ENCODE data around the gene CEP295NL. TPM values are rescaled to one million over a fixed set of nuclear protein-coding genes. Genes with fewer than 3 reads are reported as not detected.

Gene CEP295NL
- total RNA-seq, 1 donor from 2014 or later, result 1.6 TPM

GRCh38 chr17:78898947-78899346 lies 4.1 kb downstream of the CEP295NL start:
- Histone ChIP-seq H3K4me3 (ENCODE audit: low read length in 3 of 3) (no peak overlapping the region), H3K36me3 (ENCODE audit: control insufficient read depth in 3 of 3, insufficient read depth in 3 of 3, low read length in 3 of 3) (peaks cover 0 to 7% (median 0%) of the 10 kb centered on the region in 3 donors), H3K9me3 (ENCODE audit: control insufficient read depth in 3 of 3, low read length in 3 of 3) (no peaks in the 10 kb centered on the region), H3K27me3 (ENCODE audit: control insufficient read depth in 3 of 3, insufficient read depth in 3 of 3, low read length in 3 of 3) (no peaks in the 10 kb centered on the region), H3K9ac (ENCODE audit: low read depth in 1 of 3, low read length in 3 of 3) (no peak overlapping the region), H3K27ac (ENCODE audit: low read depth, low read length) (no peak overlapping the region), H3K4me1 (ENCODE audit: control insufficient read depth in 3 of 3, insufficient read depth in 3 of 3, low read length in 3 of 3) (peaks cover 43 to 50% (median 47%) of the 10 kb centered on the region in 3 donors)

GRCh38 chr17:78898075-78898836 lies 4.7 kb downstream of the CEP295NL start:
- peaks cover 47 to 54% (median 52%) of the 10 kb centered on the region in 3 donors for H3K4me1 ChIP-seq (ENCODE audit: control insufficient read depth in 3 of 3, insufficient read depth in 3 of 3, low read length in 3 of 3)
- no peaks in the 10 kb centered on the region for H3K27me3 ChIP-seq (ENCODE audit: control insufficient read depth in 3 of 3, insufficient read depth in 3 of 3, low read length in 3 of 3)
- H3K36me3 ChIP-seq (ENCODE audit: control insufficient read depth in 3 of 3, insufficient read depth in 3 of 3, low read length in 3 of 3), result peaks cover 0 to 4% (median 0%) of the 10 kb centered on the region in 3 donors
- H3K9ac ChIP-seq (ENCODE audit: low read depth in 1 of 3, low read length in 3 of 3), result peak overlapping the region in 2 of 3 donors; percentile 10 to 25
- H3K4me3 ChIP-seq (ENCODE audit: low read length in 3 of 3), result no peak overlapping the region
- no peaks in the 10 kb centered on the region for H3K9me3 ChIP-seq (ENCODE audit: control insufficient read depth in 3 of 3, low read length in 3 of 3)
- no peak overlapping the region for H3K27ac ChIP-seq (ENCODE audit: low read depth, low read length)

GRCh38 chr17:78897664-78898047 lies 5.3 kb downstream of the CEP295NL start:
- peaks cover 53 to 57% (median 56%) of the 10 kb centered on the region in 3 donors for H3K4me1 ChIP-seq (ENCODE audit: control insufficient read depth in 3 of 3, insufficient read depth in 3 of 3, low read length in 3 of 3)
- no peak overlapping the region for H3K27ac ChIP-seq (ENCODE audit: low read depth, low read length)
- peak overlapping the region in 2 of 3 donors; percentile 22 to 60 for H3K9ac ChIP-seq (ENCODE audit: low read depth in 1 of 3, low read length in 3 of 3)
- no peaks in the 10 kb centered on the region for H3K9me3 ChIP-seq (ENCODE audit: control insufficient read depth in 3 of 3, low read length in 3 of 3)
- H3K27me3 ChIP-seq (ENCODE audit: control insufficient read depth in 3 of 3, insufficient read depth in 3 of 3, low read length in 3 of 3), result no peaks in the 10 kb centered on the region
- H3K4me3 ChIP-seq (ENCODE audit: low read length in 3 of 3), result no peak overlapping the region
- H3K36me3 ChIP-seq (ENCODE audit: control insufficient read depth in 3 of 3, insufficient read depth in 3 of 3, low read length in 3 of 3), result peaks cover 0 to 3% (median 0%) of the 10 kb centered on the region in 3 donors

- peaks cover 0 to 3% (median 0%) of the 10 kb centered on the region in 3 donors for H3K36me3 ChIP-seq (ENCODE audit: control insufficient read depth in 3 of 3, insufficient read depth in 3 of 3, low read length in 3 of 3)
- no peaks in the 10 kb centered on the region for H3K27me3 ChIP-seq (ENCODE audit: control insufficient read depth in 3 of 3, insufficient read depth in 3 of 3, low read length in 3 of 3)
- H3K9ac ChIP-seq (ENCODE audit: low read depth in 1 of 3, low read length in 3 of 3), result peak overlapping the region in 2 of 3 donors; percentile 43 to 60
- peaks cover 59 to 63% (median 62%) of the 10 kb centered on the region in 3 donors for H3K4me1 ChIP-seq (ENCODE audit: control insufficient read depth in 3 of 3, insufficient read depth in 3 of 3, low read length in 3 of 3)
- H3K27ac ChIP-seq (ENCODE audit: low read depth, low read length), result no peak overlapping the region
- H3K4me3 ChIP-seq (ENCODE audit: low read length in 3 of 3), result no peak overlapping the region
- H3K9me3 ChIP-seq (ENCODE audit: control insufficient read depth in 3 of 3, low read length in 3 of 3), result no peaks in the 10 kb centered on the region
Observed at GRCh38 chr17:78896834-78897663, 6.0 kb downstream of the CEP295NL start.

GRCh38 chr17:78896091-78896833 lies 6.7 kb downstream of the CEP295NL start:
- Histone ChIP-seq H3K9me3 (ENCODE audit: control insufficient read depth in 3 of 3, low read length in 3 of 3) (no peaks in the 10 kb centered on the region), H3K36me3 (ENCODE audit: control insufficient read depth in 3 of 3, insufficient read depth in 3 of 3, low read length in 3 of 3) (no peaks in the 10 kb centered on the region), H3K4me1 (ENCODE audit: control insufficient read depth in 3 of 3, insufficient read depth in 3 of 3, low read length in 3 of 3) (peaks cover 67 to 68% (median 67%) of the 10 kb centered on the region in 3 donors), H3K27ac (ENCODE audit: low read depth, low read length) (no peak overlapping the region), H3K9ac (ENCODE audit: low read depth in 1 of 3, low read length in 3 of 3) (peak overlapping the region in 2 of 3 donors; percentile 43 to 57), H3K4me3 (ENCODE audit: low read length in 3 of 3) (no peak overlapping the region), H3K27me3 (ENCODE audit: control insufficient read depth in 3 of 3, insufficient read depth in 3 of 3, low read length in 3 of 3) (no peaks in the 10 kb centered on the region)

GRCh38 chr17:78895322-78895721 lies 7.7 kb downstream of the CEP295NL start:
- H3K9ac ChIP-seq (ENCODE audit: low read depth in 1 of 3, low read length in 3 of 3), result no peak overlapping the region

GRCh38 chr17:78893684-78894083 lies 9.3 kb downstream of the CEP295NL start:
- Histone ChIP-seq H3K4me1 (ENCODE audit: control insufficient read depth in 3 of 3, insufficient read depth in 3 of 3, low read length in 3 of 3) (peaks cover 72 to 79% (median 77%) of the 10 kb centered on the region in 3 donors), H3K27ac (ENCODE audit: low read depth, low read length) (no peak overlapping the region)

More at GRCh38 chr17:78895322-78895721, 7.7 kb downstream of the CEP295NL start:
- peak overlapping the region in 1 of 3 donors; percentile 52 for H3K4me3 ChIP-seq (ENCODE audit: low read length in 3 of 3)
- H3K27me3 ChIP-seq (ENCODE audit: control insufficient read depth in 3 of 3, insufficient read depth in 3 of 3, low read length in 3 of 3), result no peaks in the 10 kb centered on the region
- H3K27ac ChIP-seq (ENCODE audit: low read depth, low read length), result peak overlapping the region; percentile 31
- H3K36me3 ChIP-seq (ENCODE audit: control insufficient read depth in 3 of 3, insufficient read depth in 3 of 3, low read length in 3 of 3), result no peaks in the 10 kb centered on the region
- H3K4me1 ChIP-seq (ENCODE audit: control insufficient read depth in 3 of 3, insufficient read depth in 3 of 3, low read length in 3 of 3), result peaks cover 67 to 75% (median 72%) of the 10 kb centered on the region in 3 donors
- no peaks in the 10 kb centered on the region for H3K9me3 ChIP-seq (ENCODE audit: control insufficient read depth in 3 of 3, low read length in 3 of 3)

GRCh38 chr17:78892936-78893379 lies 10.0 kb downstream of the CEP295NL start:
- Histone ChIP-seq H3K27ac (ENCODE audit: low read depth, low read length) (no peak overlapping the region), H3K9ac (ENCODE audit: low read depth in 1 of 3, low read length in 3 of 3) (no peak overlapping the region), H3K9me3 (ENCODE audit: control insufficient read depth in 3 of 3, low read length in 3 of 3) (no peaks in the 10 kb centered on the region), H3K4me3 (ENCODE audit: low read length in 3 of 3) (no peak overlapping the region), H3K27me3 (ENCODE audit: control insufficient read depth in 3 of 3, insufficient read depth in 3 of 3, low read length in 3 of 3) (no peaks in the 10 kb centered on the region), H3K36me3 (ENCODE audit: control insufficient read depth in 3 of 3, insufficient read depth in 3 of 3, low read length in 3 of 3) (no peaks in the 10 kb centered on the region), H3K4me1 (ENCODE audit: control insufficient read depth in 3 of 3, insufficient read depth in 3 of 3, low read length in 3 of 3) (peaks cover 69 to 77% (median 75%) of the 10 kb centered on the region in 3 donors)

More at GRCh38 chr17:78893684-78894083, 9.3 kb downstream of the CEP295NL start:
- H3K27me3 ChIP-seq (ENCODE audit: control insufficient read depth in 3 of 3, insufficient read depth in 3 of 3, low read length in 3 of 3), result no peaks in the 10 kb centered on the region
- H3K9me3 ChIP-seq (ENCODE audit: control insufficient read depth in 3 of 3, low read length in 3 of 3), result no peaks in the 10 kb centered on the region
- H3K9ac ChIP-seq (ENCODE audit: low read depth in 1 of 3, low read length in 3 of 3), result no peak overlapping the region
- H3K36me3 ChIP-seq (ENCODE audit: control insufficient read depth in 3 of 3, insufficient read depth in 3 of 3, low read length in 3 of 3), result no peaks in the 10 kb centered on the region
- H3K4me3 ChIP-seq (ENCODE audit: low read length in 3 of 3), result no peak overlapping the region

GRCh38 chr17:78892520-78892919 lies 10.5 kb downstream of the CEP295NL start:
- no peaks in the 10 kb centered on the region for H3K36me3 ChIP-seq (ENCODE audit: control insufficient read depth in 3 of 3, insufficient read depth in 3 of 3, low read length in 3 of 3)
- peaks cover 64 to 73% (median 72%) of the 10 kb centered on the region in 3 donors for H3K4me1 ChIP-seq (ENCODE audit: control insufficient read depth in 3 of 3, insufficient read depth in 3 of 3, low read length in 3 of 3)
- H3K27me3 ChIP-seq (ENCODE audit: control insufficient read depth in 3 of 3, insufficient read depth in 3 of 3, low read length in 3 of 3), result no peaks in the 10 kb centered on the region
- no peak overlapping the region for H3K9ac ChIP-seq (ENCODE audit: low read depth in 1 of 3, low read length in 3 of 3)
- H3K4me3 ChIP-seq (ENCODE audit: low read length in 3 of 3), result no peak overlapping the region
- H3K27ac ChIP-seq (ENCODE audit: low read depth, low read length), result no peak overlapping the region
- H3K9me3 ChIP-seq (ENCODE audit: control insufficient read depth in 3 of 3, low read length in 3 of 3), result no peaks in the 10 kb centered on the region
